HCT116 (cell line): Measurements from ENCODE around the gene ECEL1. TPM values are rescaled to one million over a fixed set of nuclear protein-coding genes. Genes with fewer than 3 reads are reported as not detected.

Experiments used
- ATAC-seq: fragments of 200-7000 bp; cut with Tn5 transposase; 2 replicates; pipeline ENCODE4 v1.9.1; 2020; ENCODE audit warnings: mild to moderate bottlenecking, moderate library complexity
- BruUV-seq: library from RNA; stranded (reverse); fragments of 400-500 nt; replicated peaks from 2 replicates; lab custom pipeline; 2021; lab: Mats Ljungman, UMichigan
- CTCF ChIA-PET: fragments of 300-600 bp; sonication (Branson Sonifier 250); formaldehyde crosslinking; loops from one replicate; lab custom pipeline; 2021; ENCODE audit warnings: antibody characterized with exemption; lab: Charles Lee
- POLR2A ChIA-PET: fragments of 300-600, 350-600 bp; sonication (Branson Sonifier 250); formaldehyde crosslinking; loops from one replicate; lab custom pipeline; 2021; ENCODE audit warnings: antibody characterized with exemption; lab: Charles Lee
- RAD21 ChIA-PET, 2 experiments: fragments of 300-600 bp; sonication (Branson Sonifier 250); formaldehyde crosslinking; loops; one replicate each; lab custom pipeline; 2023; ENCODE audit warnings: low total read pairs in 2 of 2; ENCODE audit not compliant: uncharacterized antibody in 2 of 2, unreplicated experiment in 2 of 2, low non-redundant PET in 1 of 2; lab: Charles Lee
- DNase-seq: peaks from one replicate; pipeline ENCODE4 v3.0.0-alpha.2; 2010; ENCODE audit warnings: low read depth, low spot score
- H2AFZ ChIP-seq: fragments of 200-600 bp; shearing (Covaris generic), sonication (generic); 2 replicates; pipeline ENCODE4 v1.6.1; 2017; ENCODE audit warnings: low read depth, mixed run types, mixed read lengths, antibody characterized with exemption, low read length; ENCODE audit not compliant: poor library complexity, severe bottlenecking
- H3K27ac ChIP-seq: 2 replicates; pipeline ENCODE4 v1.5.1; 2012; ENCODE audit warnings: low read depth, low read length
- H3K27me3 ChIP-seq: fragments of 200-600 bp; sonication (generic); 2 replicates; pipeline ENCODE4 v1.6.1; 2016; ENCODE audit warnings: mixed run types, low read length, mixed read lengths; ENCODE audit not compliant: insufficient read depth
- H3K36me3 ChIP-seq, 2 experiments: fragments of 200-500 bp in 1 of 2; fragments of 200-600 bp in 1 of 2; sonication (Bioruptor generic) in 1 of 2; sonication (generic) in 1 of 2; 2 replicates each; pipeline versions ENCODE4 v1.5.1 to v1.6.1; 2014 to 2016; ENCODE audit warnings: low read length in 2 of 2, inconsistent platforms in 1 of 2, mixed read lengths in 1 of 2, mixed run types in 1 of 2; ENCODE audit not compliant: insufficient read depth in 2 of 2, control insufficient read depth in 1 of 2
- H3K4me1 ChIP-seq, 2 experiments: fragments of 200-600 bp in 1 of 2; sonication (generic) in 1 of 2; 2 replicates each; pipeline versions ENCODE4 v1.5.1 to v1.6.1; 2012 to 2017; ENCODE audit warnings: low read length in 2 of 2, inconsistent platforms in 1 of 2, mild to moderate bottlenecking in 1 of 2, mixed read lengths in 1 of 2, mixed run types in 1 of 2, moderate library complexity in 1 of 2; ENCODE audit not compliant: insufficient read depth in 2 of 2, control insufficient read depth in 1 of 2
- H3K4me2 ChIP-seq: fragments of 200-600 bp; sonication (generic); 2 replicates; pipeline ENCODE4 v1.6.1; 2017; ENCODE audit warnings: mixed run types, low read length, mixed read lengths
- H3K4me3 ChIP-seq, 2 experiments: fragments of 200-600 bp in 1 of 2; sonication (generic) in 1 of 2; replicated peaks in 1 of 2; 2 replicates each; pipeline ENCODE4 v1.5.1; 2011 to 2016; ENCODE audit warnings: low read length in 2 of 2, control low read depth in 1 of 2, low read depth in 1 of 2, mild to moderate bottlenecking in 1 of 2, mixed read lengths in 1 of 2, mixed run types in 1 of 2
- H3K79me2 ChIP-seq: fragments of 200-600 bp; sonication (generic); 2 replicates; pipeline ENCODE4 v1.6.1; 2017; ENCODE audit warnings: mild to moderate bottlenecking, mixed run types, low read length, moderate library complexity, mixed read lengths; ENCODE audit not compliant: insufficient read depth
- H3K9ac ChIP-seq: fragments of 200-600 bp; sonication (generic); 2 replicates; pipeline ENCODE4 v1.6.1; 2016; ENCODE audit warnings: low read length, mixed read lengths
- H3K9me2 ChIP-seq: fragments of 200-600 bp; sonication (generic), shearing (Covaris generic); 2 replicates; pipeline ENCODE4 v1.6.1; 2017; ENCODE audit warnings: mixed run types, mild to moderate bottlenecking, moderate library complexity; ENCODE audit not compliant: insufficient read depth
- H3K9me3 ChIP-seq, 2 experiments: fragments of 200-500 bp in 1 of 2; fragments of 200-600 bp in 1 of 2; sonication (Bioruptor generic) in 1 of 2; sonication (generic) in 1 of 2; 2 replicates each; pipeline ENCODE4 v1.6.1; 2014 to 2017; ENCODE audit warnings: low read length in 2 of 2, mixed read lengths in 2 of 2, inconsistent platforms in 1 of 2, low read depth in 1 of 2, mild to moderate bottlenecking in 1 of 2, mixed run types in 1 of 2, moderate library complexity in 1 of 2; ENCODE audit not compliant: control insufficient read depth in 1 of 2, insufficient read depth in 1 of 2
- H4K20me1 ChIP-seq: fragments of 200-600 bp; sonication (generic), shearing (Covaris generic); 2 replicates; pipeline ENCODE4 v1.6.1; 2017; ENCODE audit warnings: mixed run types, mild to moderate bottlenecking, moderate library complexity; ENCODE audit not compliant: insufficient read depth
- CBX3 ChIP-seq: IDR thresholded peaks from 2 replicates; pipeline ENCODE4 v1.6.1; 2012; ENCODE audit warnings: low read depth
- CEBPB ChIP-seq: IDR thresholded peaks from 2 replicates; pipeline ENCODE4 v1.6.1; 2012; ENCODE audit warnings: low read depth
- CTCF ChIP-seq, 3 experiments: fragments of 200-600 bp in 1 of 3; sonication (generic) in 1 of 3; IDR thresholded peaks in 2 of 3; conservative IDR thresholded peaks in 1 of 3; 2 replicates each; pipeline ENCODE4 v1.5.1; 2012 to 2017; ENCODE audit warnings: low read depth in 2 of 3, low read length in 2 of 3, antibody characterized with exemption in 1 of 3, borderline replicate concordance in 1 of 3, control low read depth in 1 of 3, mild to moderate bottlenecking in 1 of 3, mixed read lengths in 1 of 3, mixed run types in 1 of 3, moderate library complexity in 1 of 3; ENCODE audit not compliant: insufficient read depth in 1 of 3
- EGR1 ChIP-seq: IDR thresholded peaks from 2 replicates; pipeline ENCODE4 v1.6.1; 2012; ENCODE audit warnings: low read depth
- ELF1 ChIP-seq: IDR thresholded peaks from 2 replicates; pipeline ENCODE4 v1.6.1; 2012; ENCODE audit warnings: low read depth, borderline replicate concordance
- FOSL1 ChIP-seq: IDR thresholded peaks from 2 replicates; pipeline ENCODE4 v1.6.1; 2012; ENCODE audit warnings: low read depth
- JUND ChIP-seq: IDR thresholded peaks from 2 replicates; pipeline ENCODE4 v1.6.1; 2012
- POLR2A ChIP-seq: IDR thresholded peaks from 2 replicates; pipeline ENCODE4 v1.7.0; 2011; ENCODE audit warnings: borderline replicate concordance; ENCODE audit not compliant: insufficient read depth, insufficient read length; ENCODE audit errors: extremely low read depth
- POLR2AphosphoS5 ChIP-seq: IDR thresholded peaks from 2 replicates; pipeline ENCODE4 v1.6.1; 2011; ENCODE audit warnings: mild to moderate bottlenecking, low read depth, low read length, moderate library complexity
- SIN3A ChIP-seq: IDR thresholded peaks from 2 replicates; pipeline ENCODE4 v1.6.1; 2012; ENCODE audit warnings: low read depth
- SP1 ChIP-seq: IDR thresholded peaks from 2 replicates; pipeline ENCODE4 v1.6.1; 2012; ENCODE audit warnings: low read depth
- SRF ChIP-seq: IDR thresholded peaks from 2 replicates; pipeline ENCODE4 v1.6.1; 2012; ENCODE audit warnings: low read depth
- YY1 ChIP-seq: IDR thresholded peaks from 2 replicates; pipeline ENCODE4 v1.6.1; 2011; ENCODE audit warnings: low read length, low read depth, moderate library complexity, mild to moderate bottlenecking; ENCODE audit not compliant: insufficient replicate concordance; ENCODE audit errors: extremely low read depth
- ZNF274 ChIP-seq: fragments of 200-500 bp; sonication (Bioruptor generic); IDR thresholded peaks from 2 replicates; pipeline ENCODE4 v1.6.1; 2014; ENCODE audit warnings: mild to moderate bottlenecking, low read depth, low read length, inconsistent platforms
- intact Hi-C: fragments of 100-400 bp; cut with micrococcal nuclease; formaldehyde crosslinking; loops from 2 replicates; pipeline ENCODE4 v1.10.0; 2022
- total RNA-seq: library from RNA; stranded (reverse); gene quantifications from one replicate; pipeline ENCODE4 v1.2.1, GENCODE V29; 2021; ENCODE audit not compliant: unreplicated experiment
- TF ChIP-seq, protein P1 (sequence below): IDR thresholded peaks from 2 replicates; pipeline ENCODE4 v1.6.1; 2012
- TF ChIP-seq, protein P2 (sequence below): IDR thresholded peaks from 2 replicates; pipeline ENCODE4 v1.6.1; 2012

Gene ECEL1
- total RNA-seq, 1 experiment from 2014 or later: not detected

GRCh38 chr2:232448304-232448690 is 39.3 kb downstream of the ECEL1 start (continued):
- TF ChIP-seq, protein P1, sequence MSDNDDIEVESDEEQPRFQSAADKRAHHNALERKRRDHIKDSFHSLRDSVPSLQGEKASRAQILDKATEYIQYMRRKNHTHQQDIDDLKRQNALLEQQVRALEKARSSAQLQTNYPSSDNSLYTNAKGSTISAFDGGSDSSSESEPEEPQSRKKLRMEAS: no peak

GRCh38 chr2:232447638-232448303 is 39.9 kb downstream of the ECEL1 start:
- ATAC-seq (no peak), DNase-seq (no peak)
- Histone ChIP-seq H3K4me1 (peaks cover 0 to 10% of the 10 kb centered on the region in 2 experiments; a peak in 2 of 4 replicates), H3K27me3 (no peaks in the 10 kb centered on the region), H3K4me2 (no peak overlapping the region), H3K79me2 (no peaks in the 10 kb centered on the region), H3K36me3 (no peaks in the 10 kb centered on the region), H3K9me2 (no peaks in the 10 kb centered on the region), H3K27ac (no peak overlapping the region), H3K9me3 (no peaks in the 10 kb centered on the region), H2AFZ (no peak overlapping the region), H4K20me1 (no peaks in the 10 kb centered on the region), H3K9ac (no peak overlapping the region), H3K4me3 (no peak overlapping the region)
- CTCF ChIA-PET: interaction anchor here (1.6 kb wide), 1 partner anchor 75 kb away, joined by 5 read pairs; no protein-coding TSS in a partner anchor
- no peak for TF ChIP-seq YY1
- TF ChIP-seq CBX3: no peak
- TF ChIP-seq EGR1: no peak
- no peak for TF ChIP-seq POLR2AphosphoS5
- no peak for TF ChIP-seq SRF
- no peak for TF ChIP-seq SIN3A
- no peak for TF ChIP-seq JUND
- no peak for TF ChIP-seq CTCF (IDR thresholded peaks at IDR 0.05 in 2 of 3, conservative IDR thresholded peaks at IDR 0.05 in 1 of 3; ENCODE audit: borderline replicate concordance in 1 of 3, insufficient read depth in 1 of 3, low read depth in 2 of 3, low read length in 2 of 3)
- TF ChIP-seq SP1: no peak
- no peak for TF ChIP-seq ZNF274
- TF ChIP-seq ELF1: no peak
- no peak for TF ChIP-seq POLR2A
- no peak for TF ChIP-seq CEBPB
- TF ChIP-seq FOSL1: no peak
- TF ChIP-seq, protein P2, sequence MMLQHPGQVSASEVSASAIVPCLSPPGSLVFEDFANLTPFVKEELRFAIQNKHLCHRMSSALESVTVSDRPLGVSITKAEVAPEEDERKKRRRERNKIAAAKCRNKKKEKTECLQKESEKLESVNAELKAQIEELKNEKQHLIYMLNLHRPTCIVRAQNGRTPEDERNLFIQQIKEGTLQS: no peak
- intact Hi-C loops: no loop called here
- POLR2A ChIA-PET: no interaction called here
- RAD21 ChIA-PET: interaction anchor here in 1 of 2 experiments (1.2 kb wide), 1 partner anchor 72 kb away, joined by 3 read pairs; the partner anchor contains the start of gene PRSS56
- no TSS peak for BruUV-seq
